HG02938 (cell line): ENCODE data around the gene ITM2C.

ENCODE experiments used
- ATAC-seq: cut with Tn5 transposase; IDR thresholded peaks from one replicate; pipeline ENCODE4 v1.9.1; 2021; ENCODE audit warnings: mild to moderate bottlenecking, moderate library complexity; ENCODE audit not compliant: unreplicated experiment

The ITM2C gene

GRCh38 chr2:230849633-230850357, 14.9 kb upstream of the ITM2C start:
- ATAC-seq = no peak

- no peak for ATAC-seq
Observed at GRCh38 chr2:230850358-230850658, 14.4 kb upstream of the ITM2C start.

GRCh38 chr2:230852113-230852512, 12.6 kb upstream of the ITM2C start:
- no peak for ATAC-seq

- no peak for ATAC-seq
Observed at GRCh38 chr2:230861552-230862255, 3.0 kb upstream of the ITM2C start.

- ATAC-seq = no peak
Observed at GRCh38 chr2:230862292-230862691, 2.5 kb upstream of the ITM2C start.

GRCh38 chr2:230863031-230863430, 1.7 kb upstream of the ITM2C start:
- ATAC-seq = no peak

- ATAC-seq = no peak
Observed at GRCh38 chr2:230863442-230864121, 1.2 kb upstream of the ITM2C start.

- ATAC-seq = no peak
Observed at GRCh38 chr2:230864122-230864604, 579 bp upstream of the ITM2C start.

- ATAC-seq = no peak
Observed at GRCh38 chr2:230865307-230865765, 594 bp downstream of the ITM2C start.

GRCh38 chr2:230865766-230866755, 1.3 kb downstream of the ITM2C start:
- no peak for ATAC-seq

GRCh38 chr2:230866756-230867523, 2.2 kb downstream of the ITM2C start:
- no peak for ATAC-seq

- no peak for ATAC-seq
Observed at GRCh38 chr2:230868161-230868946, 3.6 kb downstream of the ITM2C start.

- ATAC-seq = no peak
Observed at GRCh38 chr2:230868947-230869913, 4.5 kb downstream of the ITM2C start.

GRCh38 chr2:230869914-230870543, 5.3 kb downstream of the ITM2C start:
- ATAC-seq = no peak

GRCh38 chr2:230870544-230871360, 6.0 kb downstream of the ITM2C start:
- ATAC-seq = no peak

GRCh38 chr2:230871361-230872150, 6.8 kb downstream of the ITM2C start:
- no peak for ATAC-seq
